H1 (cell line): ENCODE results near the gene TRABD2B. TPM values are rescaled to one million over a fixed set of nuclear protein-coding genes. Genes with fewer than 3 reads are reported as not detected.

ENCODE experiments used
- CTCF ChIA-PET: fragments of 300-600 bp; sonication (Branson Sonifier 250); formaldehyde crosslinking; loops from one replicate; lab custom pipeline; 2021; ENCODE audit not compliant: partially characterized antibody; lab: Charles Lee
- POLR2A ChIA-PET: fragments of 300-600 bp; sonication (Branson Sonifier 250); formaldehyde crosslinking; loops from one replicate; lab custom pipeline; 2021; ENCODE audit warnings: inconsistent platforms; ENCODE audit not compliant: partially characterized antibody; lab: Charles Lee
- DNase-seq, 2 experiments: peaks; one replicate each; pipeline versions ENCODE4 v3.0.0 to v3.0.0-alpha.2; 2010 to 2022; ENCODE audit warnings: low spot score in 2 of 2, low read depth in 1 of 2, mixed read lengths in 1 of 2
- FAIRE-seq: peaks from 2 replicates; lab custom pipeline; 2011; peaks lifted over from hg19 to GRCh38; lab: Jason Lieb, UNC
- H2AFZ ChIP-seq: 2 replicates; pipeline ENCODE4 v1.8.1; 2012; ENCODE audit warnings: low read length, inconsistent platforms
- H2AK5ac ChIP-seq: 2 replicates; pipeline ENCODE4 v1.6.1; 2013; ENCODE audit warnings: low read depth, low read length
- H2BK120ac ChIP-seq: replicated peaks from 2 replicates; pipeline ENCODE3; 2013; ENCODE audit warnings: low read depth, low read length, inconsistent platforms
- H2BK12ac ChIP-seq: 2 replicates; pipeline ENCODE4 v1.6.1; 2013; ENCODE audit warnings: low read depth, low read length
- H2BK15ac ChIP-seq: 2 replicates; pipeline ENCODE4 v1.6.1; 2013; ENCODE audit warnings: low read length
- H2BK20ac ChIP-seq: 2 replicates; pipeline ENCODE4 v1.6.1; 2013; ENCODE audit warnings: low read length
- H2BK5ac ChIP-seq: 2 replicates; pipeline ENCODE4 v1.6.1; 2013; ENCODE audit warnings: low read depth, low read length
- H3K14ac ChIP-seq: 2 replicates; pipeline ENCODE4 v1.6.1; 2013; ENCODE audit warnings: inconsistent platforms; ENCODE audit not compliant: insufficient read length
- H3K18ac ChIP-seq: 2 replicates; pipeline ENCODE4 v1.6.1; 2013; ENCODE audit warnings: low read length; ENCODE audit errors: extremely low read depth
- H3K23ac ChIP-seq: 2 replicates; pipeline ENCODE4 v1.6.1; 2013; ENCODE audit warnings: inconsistent platforms; ENCODE audit not compliant: insufficient read length
- H3K23me2 ChIP-seq: 2 replicates; pipeline ENCODE4 v1.6.1; 2013; ENCODE audit warnings: low read depth, low read length
- H3K27ac ChIP-seq: 2 replicates; pipeline ENCODE4 v1.6.1; 2011; ENCODE audit warnings: low read depth, low read length, inconsistent platforms
- H3K27me3 ChIP-seq, 4 experiments: replicated peaks in 1 of 4; 1 replicate in 1 of 4; 2 replicates in 3 of 4; pipeline versions ENCODE4 v1.6.1 to v1.8.1; 2011 to 2013; ENCODE audit warnings: low read length in 3 of 4, mild to moderate bottlenecking in 3 of 4, inconsistent platforms in 2 of 4, mixed read lengths in 2 of 4, moderate library complexity in 1 of 4; ENCODE audit not compliant: control insufficient read depth in 3 of 4, insufficient read depth in 3 of 4; ENCODE audit errors: extremely low read depth in 1 of 4
- H3K36me3 ChIP-seq, 4 experiments: 2 replicates each; pipeline versions ENCODE4 v1.6.1 to v1.8.1; 2011 to 2013; ENCODE audit warnings: mild to moderate bottlenecking in 4 of 4, low read length in 3 of 4, moderate library complexity in 2 of 4, control low read depth in 1 of 4, inconsistent platforms in 1 of 4; ENCODE audit not compliant: insufficient read depth in 4 of 4, control insufficient read depth in 2 of 4
- H3K4ac ChIP-seq: replicated peaks from 2 replicates; pipeline ENCODE3; 2013; ENCODE audit warnings: low read length, low read depth, mixed read lengths, inconsistent platforms; ENCODE audit not compliant: insufficient read length
- H3K4me1 ChIP-seq, 4 experiments: replicated peaks in 1 of 4; 1 replicate in 1 of 4; 2 replicates in 3 of 4; pipeline versions ENCODE4 v1.6.1 to v1.8.1; 2011 to 2013; ENCODE audit warnings: low read length in 3 of 4, inconsistent platforms in 2 of 4, mixed read lengths in 1 of 4; ENCODE audit not compliant: insufficient read depth in 4 of 4, control insufficient read depth in 3 of 4
- H3K4me2 ChIP-seq, 2 experiments: 2 replicates each; pipeline versions ENCODE4 v1.6.1 to v1.8.1; 2011 to 2013; ENCODE audit warnings: low read depth in 2 of 2, low read length in 2 of 2, control low read depth in 1 of 2, inconsistent platforms in 1 of 2, mild to moderate bottlenecking in 1 of 2; ENCODE audit not compliant: insufficient read depth in 1 of 2
- H3K4me3 ChIP-seq, 4 experiments: fragments of 200-600, 300-600 bp in 1 of 4; sonication (generic), shearing (Covaris generic), sonication (Bioruptor Twin) in 1 of 4; 2 replicates each; pipeline versions ENCODE4 v1.5.1 to v1.8.1; 2011 to 2016; ENCODE audit warnings: low read length in 4 of 4, low read depth in 3 of 4, control low read depth in 2 of 4, inconsistent platforms in 2 of 4, mild to moderate bottlenecking in 2 of 4, mixed read lengths in 1 of 4, moderate library complexity in 1 of 4; ENCODE audit not compliant: insufficient read depth in 2 of 4; ENCODE audit errors: extremely low read depth in 1 of 4
- H3K56ac ChIP-seq: replicated peaks from 2 replicates; pipeline ENCODE3; 2013; ENCODE audit warnings: low read depth, mild to moderate bottlenecking, mixed read lengths, low read length, inconsistent platforms; ENCODE audit not compliant: insufficient read length
- H3K79me1 ChIP-seq: 2 replicates; pipeline ENCODE4 v1.6.1; 2013; ENCODE audit warnings: low read depth, low read length, control low read depth
- H3K79me2 ChIP-seq, 2 experiments: 2 replicates each; pipeline versions ENCODE4 v1.6.1 to v1.8.1; 2012 to 2013; ENCODE audit warnings: low read length in 2 of 2, mild to moderate bottlenecking in 2 of 2, inconsistent platforms in 1 of 2; ENCODE audit not compliant: insufficient read depth in 2 of 2, control insufficient read depth in 1 of 2
- H3K9ac ChIP-seq, 4 experiments: replicated peaks in 1 of 4; 1 replicate in 1 of 4; 2 replicates in 3 of 4; pipeline versions ENCODE4 v1.6.1 to v1.8.1; 2011 to 2013; ENCODE audit warnings: low read depth in 3 of 4, low read length in 3 of 4, control low read depth in 2 of 4, mild to moderate bottlenecking in 2 of 4, moderate library complexity in 2 of 4, inconsistent platforms in 1 of 4; ENCODE audit errors: extremely low read depth in 1 of 4
- H3K9me3 ChIP-seq, 2 experiments: 2 replicates each; pipeline versions ENCODE4 v1.6.1 to v1.8.1; 2012 to 2013; ENCODE audit warnings: mild to moderate bottlenecking in 2 of 2, moderate library complexity in 2 of 2, control low read depth in 1 of 2, inconsistent platforms in 1 of 2, low read depth in 1 of 2, low read length in 1 of 2, mixed read lengths in 1 of 2; ENCODE audit not compliant: insufficient read depth in 2 of 2
- H4K20me1 ChIP-seq, 2 experiments: replicated peaks in 1 of 2; 2 replicates each; pipeline versions ENCODE3 to v1.8.1; 2011 to 2013; ENCODE audit warnings: inconsistent platforms in 2 of 2, low read length in 2 of 2, mild to moderate bottlenecking in 1 of 2; ENCODE audit not compliant: insufficient read depth in 2 of 2, control insufficient read depth in 1 of 2
- H4K5ac ChIP-seq: 2 replicates; pipeline ENCODE4 v1.6.1; 2013; ENCODE audit warnings: low read length, low read depth, mixed read lengths, inconsistent platforms; ENCODE audit not compliant: insufficient read length
- H4K8ac ChIP-seq: 2 replicates; pipeline ENCODE4 v1.8.0; 2013; ENCODE audit warnings: mild to moderate bottlenecking, moderate library complexity, low read length, inconsistent platforms; ENCODE audit not compliant: insufficient read depth; ENCODE audit errors: extremely low read depth
- H4K91ac ChIP-seq: replicated peaks from 2 replicates; pipeline ENCODE3; 2013; ENCODE audit warnings: low read length, mixed read lengths, inconsistent platforms; ENCODE audit not compliant: insufficient read length
- ASH2L ChIP-seq: fragments of 200-600, 300-600 bp; sonication (generic); IDR thresholded peaks from one replicate; pipeline ENCODE4 v1.7.1; 2017; ENCODE audit warnings: low read length
- EGR1 ChIP-seq: IDR thresholded peaks from 2 replicates; pipeline ENCODE4 v1.6.1; 2011; ENCODE audit warnings: low read depth, low read length, borderline replicate concordance
- JUND ChIP-seq: IDR thresholded peaks from 2 replicates; pipeline ENCODE4 v1.6.1; 2011; ENCODE audit warnings: mild to moderate bottlenecking, improper control_type of control experiment, low read length
- NANOG ChIP-seq: IDR thresholded peaks from 2 replicates; pipeline ENCODE4 v1.6.1; 2011; ENCODE audit warnings: low read length, low read depth, mild to moderate bottlenecking, inconsistent platforms; ENCODE audit not compliant: insufficient read depth, poor library complexity, severe bottlenecking
- POLR2A ChIP-seq, 2 experiments: IDR thresholded peaks; 1 replicate in 1 of 2; 2 replicates in 1 of 2; pipeline ENCODE4 v1.6.1; 2011; ENCODE audit warnings: low read depth in 2 of 2, low read length in 2 of 2, mild to moderate bottlenecking in 2 of 2; ENCODE audit errors: control extremely low read depth in 1 of 2
- SIX5 ChIP-seq: IDR thresholded peaks from 2 replicates; pipeline ENCODE4 v1.6.1; 2011; ENCODE audit warnings: mild to moderate bottlenecking, low read depth, low read length
- SRF ChIP-seq: IDR thresholded peaks from 2 replicates; pipeline ENCODE4 v1.6.1; 2011; ENCODE audit warnings: mild to moderate bottlenecking, low read depth, low read length, moderate library complexity
- TEAD4 ChIP-seq: IDR thresholded peaks from 2 replicates; pipeline ENCODE4 v1.6.1; 2012; ENCODE audit warnings: low read depth, low read length, inconsistent platforms, mixed read lengths
- YY1 ChIP-seq: IDR thresholded peaks from 2 replicates; pipeline ENCODE4 v1.6.1; 2011; ENCODE audit warnings: low read depth, mild to moderate bottlenecking, low read length
- whole genome bisulfite sequencing, 2 experiments: shearing (Covaris generic) in 1 of 2; methylation state at CpG; one replicate each; pipeline versions ENCODE4 v1.1.6 to v1.1.7; 2013 to 2015; ENCODE audit warnings: low lambda C conversion rate in 2 of 2, mixed read lengths in 2 of 2, inconsistent platforms in 1 of 2, low coverage in 1 of 2, missing lambda C conversion rate in 1 of 2; ENCODE audit not compliant: insufficient replicate concordance in 2 of 2, insufficient coverage in 1 of 2, insufficient read length in 1 of 2; ENCODE audit errors: extremely low coverage in 1 of 2, missing lambda C conversion rate in 1 of 2; 5-methylcytosine and 5-hydroxymethylcytosine counted together
- polyA plus RNA-seq, 7 experiments: library from polyadenylated mRNA; depleted of rRNA in 3 of 7; stranded (reverse) in 5 of 7; unstranded in 2 of 7; fragments of >200 nt in 5 of 7; fragments of 200-250 nt in 2 of 7; gene quantifications; 1 replicate in 5 of 7; 2 replicates in 1 of 7; 4 replicates in 1 of 7; pipeline versions ENCODE4 v1.2.1 to v1.2.3, GENCODE V29; 2011 to 2013; ENCODE audit warnings: missing spikeins in 2 of 7, mixed read lengths in 2 of 7
- total RNA-seq: library from RNA; stranded (reverse); fragmentation: NEBNext Ultra II Directional; extraction: Animal tissue kit (Norgen Biotek cat#: 25700); gene quantifications from 2 replicates; pipeline ENCODE4 v1.2.1, GENCODE V29; 2021
- TF ChIP-seq, protein P1 (sequence below), 3 experiments: IDR thresholded peaks; 1 replicate in 2 of 3; 2 replicates in 1 of 3; pipeline versions ENCODE4 v1.5.1 to v1.6.1; 2011; ENCODE audit warnings: low read length in 3 of 3, mild to moderate bottlenecking in 3 of 3, inconsistent platforms in 2 of 3, low read depth in 1 of 3, moderate library complexity in 1 of 3; ENCODE audit not compliant: insufficient read depth in 1 of 3; ENCODE audit errors: control extremely low read depth in 1 of 3

Gene TRABD2B
- total and polyA plus RNA-seq, 2 of the 8 experiments (the other 6 are each of a cell fraction or from before 2014, with no cell fraction given) = 0.95 to 3.4 TPM

DNA sequence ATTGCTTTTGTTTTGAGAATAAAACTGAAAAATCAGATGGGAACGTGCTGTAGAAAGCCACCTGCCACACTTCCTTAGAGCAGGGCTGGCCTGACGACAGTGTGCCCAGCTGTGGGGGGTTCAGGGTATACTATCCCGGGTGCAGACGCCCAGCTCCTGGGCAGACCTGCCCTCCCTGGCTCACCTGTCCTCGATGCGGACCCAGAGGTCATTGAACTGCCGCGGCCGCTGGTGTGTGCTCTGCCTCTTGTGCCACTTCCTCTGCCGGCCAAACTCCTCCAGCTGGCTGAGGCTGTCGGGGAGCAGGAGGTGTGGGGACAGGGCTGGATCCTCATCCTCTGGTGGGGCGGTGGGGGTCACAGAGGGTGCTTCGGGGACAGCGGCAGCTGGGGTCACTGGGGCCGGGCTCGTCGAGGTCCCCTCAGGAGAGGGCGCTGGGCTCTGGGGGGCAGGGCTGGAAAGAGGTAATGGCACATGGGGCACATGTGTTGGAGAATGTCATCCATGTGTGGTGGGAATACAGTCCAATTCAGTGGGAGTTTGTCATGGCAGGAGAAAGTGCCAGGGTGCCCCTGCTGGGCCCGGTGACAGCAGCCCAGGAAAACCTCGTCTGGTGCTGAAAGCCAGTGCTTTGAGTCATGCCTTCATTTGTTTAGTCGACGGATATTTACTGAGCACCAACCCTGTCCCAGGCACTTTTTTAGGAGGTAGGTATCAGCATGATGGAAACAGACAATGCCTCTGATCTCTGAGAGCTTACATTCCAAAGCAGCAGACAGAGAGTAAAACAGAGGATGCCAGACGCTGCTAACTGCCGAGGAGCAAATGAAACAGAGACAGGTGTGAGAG lies 222.0 kb downstream of the TRABD2B start:
- no peak overlapping the region for H4K8ac ChIP-seq
- no peak overlapping the region for H4K5ac ChIP-seq
- H2AK5ac ChIP-seq = no peak overlapping the region
- H2BK120ac ChIP-seq = no peak overlapping the region
- no peaks in the 10 kb centered on the region for H3K36me3 ChIP-seq
- no peak overlapping the region for H3K56ac ChIP-seq
- no peak overlapping the region for H2BK20ac ChIP-seq
- H3K4me1 ChIP-seq = peaks cover 0 to 17% (median 7%) of the 10 kb centered on the region in 4 experiments; a peak in 6 of 7 replicates
- H3K23ac ChIP-seq = no peak overlapping the region
- H3K79me2 ChIP-seq = no peaks in the 10 kb centered on the region
- no peak overlapping the region for H4K91ac ChIP-seq
- H4K20me1 ChIP-seq = no peaks in the 10 kb centered on the region
- 89% methylated on average over 21 of the region's 24 CpGs; no CpG with 5 or more reads in 1 of the 2 experiments for WGBS, 2 experiments
- H3K4me3 ChIP-seq = no peak overlapping the region
- H3K9ac ChIP-seq = no peak overlapping the region
- FAIRE-seq (no peak), DNase-seq (no peak)
- H3K14ac ChIP-seq = no peak overlapping the region
- H3K9me3 ChIP-seq = no peaks in the 10 kb centered on the region
- H2AFZ ChIP-seq = no peak overlapping the region
- CTCF ChIA-PET = interaction anchor here (0.8 to 4.4 kb wide), 9 partner anchors 10 to 65 kb away, joined by 3 to 30 read pairs (median 4); no protein-coding TSS in a partner anchor
- H3K23me2 ChIP-seq = no peaks in the 10 kb centered on the region
- POLR2A ChIA-PET = no interaction called here
- no peak overlapping the region for H3K4ac ChIP-seq
- H2BK12ac ChIP-seq = no peak overlapping the region
- H3K27ac ChIP-seq = no peak overlapping the region
- no peak overlapping the region for H2BK5ac ChIP-seq
- no peak overlapping the region for H3K4me2 ChIP-seq
- no peaks in the 10 kb centered on the region for H3K27me3 ChIP-seq
- no peak overlapping the region for H3K18ac ChIP-seq
- H3K79me1 ChIP-seq = no peaks in the 10 kb centered on the region
- H2BK15ac ChIP-seq = no peak overlapping the region
- TF ChIP-seq POLR2A (IDR thresholded peaks at IDR 0.05; ENCODE audit: control extremely low read depth in 1 of 2, low read depth in 2 of 2, low read length in 2 of 2) (no peak), SIX5 (no peak), JUND (no peak), YY1 (no peak), SRF (no peak), NANOG (no peak), EGR1 (no peak), ASH2L (no peak), TEAD4 (no peak)
- TF ChIP-seq, protein P1, sequence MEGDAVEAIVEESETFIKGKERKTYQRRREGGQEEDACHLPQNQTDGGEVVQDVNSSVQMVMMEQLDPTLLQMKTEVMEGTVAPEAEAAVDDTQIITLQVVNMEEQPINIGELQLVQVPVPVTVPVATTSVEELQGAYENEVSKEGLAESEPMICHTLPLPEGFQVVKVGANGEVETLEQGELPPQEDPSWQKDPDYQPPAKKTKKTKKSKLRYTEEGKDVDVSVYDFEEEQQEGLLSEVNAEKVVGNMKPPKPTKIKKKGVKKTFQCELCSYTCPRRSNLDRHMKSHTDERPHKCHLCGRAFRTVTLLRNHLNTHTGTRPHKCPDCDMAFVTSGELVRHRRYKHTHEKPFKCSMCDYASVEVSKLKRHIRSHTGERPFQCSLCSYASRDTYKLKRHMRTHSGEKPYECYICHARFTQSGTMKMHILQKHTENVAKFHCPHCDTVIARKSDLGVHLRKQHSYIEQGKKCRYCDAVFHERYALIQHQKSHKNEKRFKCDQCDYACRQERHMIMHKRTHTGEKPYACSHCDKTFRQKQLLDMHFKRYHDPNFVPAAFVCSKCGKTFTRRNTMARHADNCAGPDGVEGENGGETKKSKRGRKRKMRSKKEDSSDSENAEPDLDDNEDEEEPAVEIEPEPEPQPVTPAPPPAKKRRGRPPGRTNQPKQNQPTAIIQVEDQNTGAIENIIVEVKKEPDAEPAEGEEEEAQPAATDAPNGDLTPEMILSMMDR (IDR thresholded peaks at IDR 0.05; ENCODE audit: control extremely low read depth in 1 of 3, insufficient read depth in 1 of 3, low read depth in 1 of 3, low read length in 3 of 3) = no peak
